Measurements from ENCODE around the gene ACOX1. TPM values are rescaled to one million over a fixed set of nuclear protein-coding genes. Genes with fewer than 3 reads are reported as not detected.

Gene ACOX1
- 64.6 TPM for total RNA-seq

- DNase-seq (ENCODE audit: low spot score) (peak; percentile 99), ATAC-seq (peak; percentile 98)
- intact Hi-C loops (cut with DNase I): no loop called here
Measured at GRCh38 chr17:75978938-75979704, at the start of gene ACOX1, which contains the start of gene TEN1. ACOX1 (minus strand) TSS chr17:75979166; CDS start chr17:75979073, 93 bp downstream. TEN1 (plus strand) TSS chr17:75979240; CDS start chr17:75986193, 6,953 bp downstream.

GRCh38 chr17:76027159-76027839, 48.3 kb upstream of the ACOX1 start, which contains the start of gene EVPL:
EVPL (minus strand) TSS chr17:76027306; CDS start chr17:76027198, 108 bp downstream.
- no peak for DNase-seq (ENCODE audit: low spot score)
- ATAC-seq: no peak
- intact Hi-C loops (cut with DNase I): no loop called here

GRCh38 chr17:76026714-76027158, 47.8 kb upstream of the ACOX1 start:
- DNase-seq (ENCODE audit: low spot score) (no peak), ATAC-seq (no peak)
- intact Hi-C loops (cut with DNase I): no loop called here

- ATAC-seq (no peak), DNase-seq (ENCODE audit: low spot score) (no peak)
- intact Hi-C loops (cut with DNase I): no loop called here
Measured at GRCh38 chr17:76025294-76025693, 46.3 kb upstream of the ACOX1 start.

GRCh38 chr17:76024353-76024752, 45.4 kb upstream of the ACOX1 start:
- intact Hi-C loops (cut with DNase I): no loop called here
- DNase-seq (ENCODE audit: low spot score): no peak
- no peak for ATAC-seq

GRCh38 chr17:76023900-76024237, 44.9 kb upstream of the ACOX1 start:
- intact Hi-C loops (cut with DNase I): no loop called here
- ATAC-seq (no peak), DNase-seq (ENCODE audit: low spot score) (no peak)

- intact Hi-C loops (cut with DNase I): no loop called here
- ATAC-seq (no peak), DNase-seq (ENCODE audit: low spot score) (no peak)
Measured at GRCh38 chr17:76022973-76023899, 44.3 kb upstream of the ACOX1 start.

GRCh38 chr17:76022285-76022684, 43.3 kb upstream of the ACOX1 start:
- ATAC-seq (no peak), DNase-seq (ENCODE audit: low spot score) (no peak)
- intact Hi-C loops (cut with DNase I): no loop called here

- intact Hi-C loops (cut with DNase I): no loop called here
- DNase-seq (ENCODE audit: low spot score) (no peak), ATAC-seq (no peak)
Measured at GRCh38 chr17:76019833-76020467, 41.0 kb upstream of the ACOX1 start.

GRCh38 chr17:76018801-76019200, 39.8 kb upstream of the ACOX1 start:
- DNase-seq (ENCODE audit: low spot score) (no peak), ATAC-seq (no peak)
- intact Hi-C loops (cut with DNase I): no loop called here

GRCh38 chr17:76018340-76018680, 39.3 kb upstream of the ACOX1 start:
- intact Hi-C loops (cut with DNase I): no loop called here
- ATAC-seq (no peak), DNase-seq (ENCODE audit: low spot score) (no peak)

- no peak for DNase-seq (ENCODE audit: low spot score)
- intact Hi-C loops (cut with DNase I): no loop called here
- no peak for ATAC-seq
Measured at GRCh38 chr17:76017481-76018339, 38.7 kb upstream of the ACOX1 start.

GRCh38 chr17:76014925-76015261, 35.9 kb upstream of the ACOX1 start:
- DNase-seq (ENCODE audit: low spot score) (peak; percentile 47), ATAC-seq (no peak)
- intact Hi-C loops (cut with DNase I): no loop called here

GRCh38 chr17:76014100-76014924, 35.3 kb upstream of the ACOX1 start:
- peak; percentile 86 for ATAC-seq
- intact Hi-C loops (cut with DNase I): no loop called here
- DNase-seq (ENCODE audit: low spot score): peak; percentile 83

- no peak for ATAC-seq
- intact Hi-C loops (cut with DNase I): no loop called here
- peak; percentile 55 for DNase-seq (ENCODE audit: low spot score)
Measured at GRCh38 chr17:76013377-76013932, 34.5 kb upstream of the ACOX1 start.

- ATAC-seq (no peak), DNase-seq (ENCODE audit: low spot score) (peak; percentile 34)
- intact Hi-C loops (cut with DNase I): no loop called here
Measured at GRCh38 chr17:76011951-76012350, 33.0 kb upstream of the ACOX1 start.
